Cortex of kidney (tissue), 1 donor: Measurements from ENCODE around the gene KCNK3.
"Not testable (repeated sequence)": the region's sequence is repeated elsewhere in the genome, so short reads cannot be mapped to it uniquely, and the experiment has no call there.

ENCODE experiments used
- DNase-seq: peaks from one replicate; lab custom pipeline; 2025; lab: John Stamatoyannopoulos, UW

KCNK3 gene

GRCh38 chr2:26730549-26731344 is 38.2 kb downstream of the KCNK3 start:
- DNase-seq: no peak

GRCh38 chr2:26731714-26732113 is 39.2 kb downstream of the KCNK3 start:
- no peak for DNase-seq

- DNase-seq: no peak
Observed at GRCh38 chr2:26732446-26732845, 39.9 kb downstream of the KCNK3 start.

- DNase-seq: no peak
Observed at GRCh38 chr2:26733413-26733812, 40.9 kb downstream of the KCNK3 start.

GRCh38 chr2:26735097-26735496 is 42.6 kb downstream of the KCNK3 start:
- no peak for DNase-seq

- DNase-seq: no peak
Observed at GRCh38 chr2:26735883-26736588, 43.5 kb downstream of the KCNK3 start.

GRCh38 chr2:26737221-26737620 is 44.7 kb downstream of the KCNK3 start:
- no peak for DNase-seq

- DNase-seq: no peak
Observed at GRCh38 chr2:26738481-26738880, 46.0 kb downstream of the KCNK3 start.

- DNase-seq: no peak
Observed at GRCh38 chr2:26739514-26739913, 47.0 kb downstream of the KCNK3 start.

- DNase-seq: no peak
Observed at GRCh38 chr2:26740346-26740745, 47.8 kb downstream of the KCNK3 start.

- no peak for DNase-seq
Observed at GRCh38 chr2:26740890-26741302, 48.4 kb downstream of the KCNK3 start.

- no peak for DNase-seq
Observed at GRCh38 chr2:26742048-26742770, 49.7 kb downstream of the KCNK3 start.

GRCh38 chr2:26743852-26744251 is 51.3 kb downstream of the KCNK3 start:
- no peak for DNase-seq

- no peak for DNase-seq
Observed at GRCh38 chr2:26744953-26745352, 52.4 kb downstream of the KCNK3 start.

GRCh38 chr2:26745609-26746327 is 53.2 kb downstream of the KCNK3 start:
- no peak for DNase-seq

GRCh38 chr2:26746934-26747333 is 54.4 kb downstream of the KCNK3 start:
- DNase-seq: no peak

GRCh38 chr2:26749787-26750420 is 57.4 kb downstream of the KCNK3 start:
- not testable (repeated sequence) for DNase-seq

- not testable (repeated sequence) for DNase-seq
Observed at GRCh38 chr2:26750467-26750866, 57.9 kb downstream of the KCNK3 start.

- DNase-seq: no peak
Observed at GRCh38 chr2:26752656-26753055, 60.1 kb downstream of the KCNK3 start.

- no peak for DNase-seq
Observed at GRCh38 chr2:26754539-26754938, 62.0 kb downstream of the KCNK3 start.

GRCh38 chr2:26754972-26755670 is 62.6 kb downstream of the KCNK3 start:
- DNase-seq: no peak
